Epithelial cell of prostate (primary cell): ENCODE measurements around the gene WNT16.

Experiments used
- DNase-seq: peaks from one replicate; pipeline ENCODE4 v3.0.0-alpha.2; 2011; ENCODE audit warnings: low read depth, low spot score
- H3K27ac ChIP-seq: fragments of 450-650 bp; 2 replicates; pipeline ENCODE4 v1.5.1; 2017; ENCODE audit warnings: mild to moderate bottlenecking

The WNT16 gene

GRCh38 chr7:121388950-121389349 is 60.1 kb downstream of the WNT16 start:
- no peak for DNase-seq
- H3K27ac ChIP-seq = no peak overlapping the region

GRCh38 chr7:121390109-121390508 is 61.3 kb downstream of the WNT16 start:
- H3K27ac ChIP-seq = no peak overlapping the region

GRCh38 chr7:121390617-121391016 is 61.8 kb downstream of the WNT16 start:
- no peak overlapping the region for H3K27ac ChIP-seq

More at GRCh38 chr7:121390109-121390508, 61.3 kb downstream of the WNT16 start:
- no peak for DNase-seq

More at GRCh38 chr7:121390617-121391016, 61.8 kb downstream of the WNT16 start:
- DNase-seq = no peak
